Measurements from ENCODE around the gene SRGAP1. TPM values are rescaled to one million over a fixed set of nuclear protein-coding genes. Genes with fewer than 3 reads are reported as not detected.
"Not testable (repeated sequence)": the region's sequence is repeated elsewhere in the genome, so short reads cannot be mapped to it uniquely, and the experiment has no call there.

The SRGAP1 gene
- total RNA-seq, 1 donor from 2014 or later, result 2.3 TPM

DNA sequence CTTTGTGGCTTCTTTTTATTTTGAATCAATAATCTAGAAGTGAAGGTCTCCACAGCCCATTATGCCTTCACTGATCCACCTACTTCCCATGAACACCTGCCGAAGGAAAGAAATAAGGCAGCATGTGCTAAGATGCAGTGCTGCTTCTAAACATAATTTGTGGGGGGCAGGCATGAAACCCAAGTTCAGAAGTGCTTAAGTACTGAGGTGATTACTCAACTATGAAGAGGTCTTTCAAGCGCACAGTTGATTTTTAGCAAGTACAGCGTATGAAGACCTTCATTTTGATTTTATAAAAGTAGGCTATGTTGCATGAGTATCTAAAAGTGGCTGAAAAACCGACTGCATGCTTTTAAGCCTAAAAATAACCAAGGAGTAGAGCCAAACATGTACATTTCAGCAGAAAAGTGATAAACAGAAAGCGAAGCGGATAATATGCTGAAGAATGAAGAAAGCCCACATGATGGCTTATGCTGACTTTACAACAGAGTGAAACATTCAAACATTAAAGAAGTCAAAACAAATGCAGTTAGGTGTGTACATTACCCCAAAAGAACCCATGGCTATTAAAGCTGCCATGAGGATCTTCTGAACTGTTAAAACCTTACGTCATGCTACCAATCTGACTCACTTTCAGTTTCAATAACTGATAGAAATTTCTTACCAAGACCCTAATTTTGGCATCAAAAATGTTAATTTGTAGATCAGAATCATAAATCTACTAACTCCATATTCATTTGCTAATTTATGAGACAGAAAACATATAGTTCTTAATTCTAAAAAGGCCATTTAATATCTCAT lies 348.3 kb downstream of the SRGAP1 start:
- H3K4me3 ChIP-seq, result no peak overlapping the region
- TF ChIP-seq, protein P1, sequence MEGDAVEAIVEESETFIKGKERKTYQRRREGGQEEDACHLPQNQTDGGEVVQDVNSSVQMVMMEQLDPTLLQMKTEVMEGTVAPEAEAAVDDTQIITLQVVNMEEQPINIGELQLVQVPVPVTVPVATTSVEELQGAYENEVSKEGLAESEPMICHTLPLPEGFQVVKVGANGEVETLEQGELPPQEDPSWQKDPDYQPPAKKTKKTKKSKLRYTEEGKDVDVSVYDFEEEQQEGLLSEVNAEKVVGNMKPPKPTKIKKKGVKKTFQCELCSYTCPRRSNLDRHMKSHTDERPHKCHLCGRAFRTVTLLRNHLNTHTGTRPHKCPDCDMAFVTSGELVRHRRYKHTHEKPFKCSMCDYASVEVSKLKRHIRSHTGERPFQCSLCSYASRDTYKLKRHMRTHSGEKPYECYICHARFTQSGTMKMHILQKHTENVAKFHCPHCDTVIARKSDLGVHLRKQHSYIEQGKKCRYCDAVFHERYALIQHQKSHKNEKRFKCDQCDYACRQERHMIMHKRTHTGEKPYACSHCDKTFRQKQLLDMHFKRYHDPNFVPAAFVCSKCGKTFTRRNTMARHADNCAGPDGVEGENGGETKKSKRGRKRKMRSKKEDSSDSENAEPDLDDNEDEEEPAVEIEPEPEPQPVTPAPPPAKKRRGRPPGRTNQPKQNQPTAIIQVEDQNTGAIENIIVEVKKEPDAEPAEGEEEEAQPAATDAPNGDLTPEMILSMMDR (IDR thresholded peaks at IDR 0.05; ENCODE audit: borderline replicate concordance), result no peak
- H3K4me1 ChIP-seq, result no peaks in the 10 kb centered on the region
- H3K27ac ChIP-seq (replicated peaks), result no peak overlapping the region
- peaks cover 17% of the 10 kb centered on the region for H3K36me3 ChIP-seq
- no peaks in the 10 kb centered on the region for H3K9me3 ChIP-seq (replicated peaks)
- intact Hi-C loops (cut with micrococcal nuclease), result no loop called here
- no peaks in the 10 kb centered on the region for H3K27me3 ChIP-seq (ENCODE audit: low read depth)
- no peak for DNase-seq

DNA sequence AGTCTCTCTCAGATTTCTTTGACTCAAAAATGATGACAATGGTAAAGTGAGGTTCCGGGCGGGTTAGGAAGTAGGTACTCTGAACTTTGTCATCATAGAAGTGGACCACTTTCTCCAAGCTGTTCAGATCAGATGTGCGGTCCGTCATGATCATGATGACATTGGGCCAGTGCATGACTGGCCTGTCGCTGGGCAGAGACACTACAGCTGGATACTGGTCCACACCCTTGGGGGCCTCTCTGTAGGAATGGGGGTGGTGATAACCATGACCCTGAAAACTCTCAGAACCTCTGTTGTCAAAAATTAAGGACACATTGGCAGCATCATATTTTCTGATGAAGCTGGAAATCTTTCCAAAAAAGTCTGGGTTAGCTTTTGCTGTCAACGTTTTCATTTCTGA lies 349.4 kb downstream of the SRGAP1 start:
- intact Hi-C loops (cut with micrococcal nuclease), result no loop called here
- Histone ChIP-seq H3K36me3 (peaks cover 17% of the 10 kb centered on the region), H3K27me3 (ENCODE audit: low read depth) (no peaks in the 10 kb centered on the region), H3K4me1 (no peaks in the 10 kb centered on the region), H3K9me3 (replicated peaks) (no peaks in the 10 kb centered on the region), H3K4me3 (no peak overlapping the region), H3K27ac (replicated peaks) (peak overlapping the region; percentile 18)
- TF ChIP-seq, protein P1 (IDR thresholded peaks at IDR 0.05; ENCODE audit: borderline replicate concordance), result no peak
- no peak for DNase-seq

DNA sequence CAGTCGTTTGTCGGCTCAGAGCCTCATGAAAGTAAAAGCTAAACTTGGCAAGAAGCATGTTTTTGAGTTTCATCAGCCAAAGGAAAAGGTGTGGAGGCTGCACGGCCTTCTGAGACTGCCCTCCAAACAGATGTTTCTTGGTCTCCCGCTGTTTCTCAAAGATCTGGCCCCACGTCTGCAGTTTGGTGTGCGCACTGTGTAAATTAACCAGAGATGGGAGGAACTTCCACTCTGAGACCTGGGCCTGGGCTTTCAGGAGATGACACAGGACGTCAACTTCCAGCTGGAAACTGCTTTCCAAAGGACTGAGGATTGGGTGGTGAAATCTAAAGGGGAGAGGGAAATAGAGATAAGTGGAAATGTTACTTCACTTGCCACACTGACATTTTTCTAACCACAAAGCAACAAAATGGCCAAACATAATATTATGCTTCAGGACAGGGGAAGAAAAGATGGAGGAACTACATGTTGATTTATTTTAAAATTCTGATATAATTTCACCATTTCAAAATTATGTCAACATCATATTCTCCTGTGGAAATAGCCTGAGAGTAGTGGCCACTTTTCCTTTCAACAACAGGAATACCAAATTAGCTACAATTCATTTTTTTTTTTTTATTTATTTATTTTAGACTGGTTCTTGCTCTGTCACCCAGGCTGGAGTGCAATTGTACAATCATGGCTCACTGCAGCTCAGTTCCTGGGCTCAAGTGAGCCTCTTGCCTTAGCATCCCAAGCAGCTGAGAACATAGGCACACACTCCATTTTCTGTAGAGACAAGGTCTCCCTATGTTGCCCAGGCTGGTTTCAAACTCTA lies 350.0 kb downstream of the SRGAP1 start:
- Histone ChIP-seq H3K36me3 (peaks cover 17% of the 10 kb centered on the region), H3K4me3 (no peak overlapping the region), H3K27me3 (ENCODE audit: low read depth) (no peaks in the 10 kb centered on the region), H3K4me1 (no peaks in the 10 kb centered on the region), H3K27ac (replicated peaks) (peak overlapping the region; percentile 18), H3K9me3 (replicated peaks) (no peaks in the 10 kb centered on the region)
- intact Hi-C loops (cut with micrococcal nuclease), result no loop called here
- TF ChIP-seq, protein P1 (IDR thresholded peaks at IDR 0.05; ENCODE audit: borderline replicate concordance), result no peak
- peak; percentile 14 for DNase-seq

DNA sequence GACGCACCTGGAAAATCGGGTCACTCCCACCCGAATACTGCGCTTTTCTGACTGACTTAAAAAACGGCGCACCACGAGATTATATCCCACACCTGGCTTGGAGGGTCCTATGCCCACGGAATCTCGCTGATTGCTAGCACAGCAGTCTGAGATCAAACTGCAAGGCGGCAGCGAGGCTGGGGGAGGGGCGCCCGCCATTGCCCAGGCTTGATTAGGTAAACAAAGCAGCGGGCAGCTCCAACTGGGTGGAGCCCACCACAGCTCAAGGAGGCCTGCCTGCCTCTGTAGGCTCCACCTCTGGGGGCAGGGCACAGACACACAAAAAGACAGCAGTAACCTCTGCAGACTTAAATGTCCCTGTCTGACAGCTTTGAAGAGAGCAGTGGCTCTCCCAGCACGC lies 351.3 kb downstream of the SRGAP1 start:
- H3K27me3 ChIP-seq (ENCODE audit: low read depth); H3K4me3 ChIP-seq; H3K4me1 ChIP-seq; intact Hi-C loops (cut with micrococcal nuclease); H3K9me3 ChIP-seq (replicated peaks); H3K27ac ChIP-seq (replicated peaks); DNase-seq: not testable (repeated sequence)
- H3K36me3 ChIP-seq, result peaks cover 17% of the 10 kb centered on the region

DNA sequence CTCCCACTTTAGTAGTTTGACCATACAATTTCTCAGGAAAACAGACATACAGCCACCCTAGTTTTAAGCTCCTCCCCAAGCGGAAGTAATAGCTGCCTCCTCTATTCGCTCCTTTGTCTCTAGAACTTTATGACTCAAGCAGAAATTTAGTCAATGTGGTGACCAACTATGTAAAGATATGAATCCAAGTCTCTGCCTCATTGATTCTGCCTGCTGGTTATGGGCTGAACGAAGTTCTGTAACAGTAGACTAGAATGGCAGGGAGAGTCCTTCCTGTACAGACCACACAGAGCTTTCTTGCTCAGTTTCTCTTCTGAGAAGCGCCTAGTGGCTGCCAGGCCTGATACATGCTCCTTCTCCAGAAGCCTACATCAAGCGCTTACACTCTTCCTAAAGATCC lies 358.5 kb downstream of the SRGAP1 start:
- Histone ChIP-seq H3K4me3 (no peak overlapping the region), H3K27ac (replicated peaks) (no peak overlapping the region), H3K4me1 (no peaks in the 10 kb centered on the region), H3K36me3 (peaks cover 17% of the 10 kb centered on the region), H3K27me3 (ENCODE audit: low read depth) (no peaks in the 10 kb centered on the region), H3K9me3 (replicated peaks) (no peaks in the 10 kb centered on the region)
- DNase-seq, result no peak
- TF ChIP-seq, protein P1 (IDR thresholded peaks at IDR 0.05; ENCODE audit: borderline replicate concordance), result no peak
- intact Hi-C loops (cut with micrococcal nuclease), result no loop called here

DNA sequence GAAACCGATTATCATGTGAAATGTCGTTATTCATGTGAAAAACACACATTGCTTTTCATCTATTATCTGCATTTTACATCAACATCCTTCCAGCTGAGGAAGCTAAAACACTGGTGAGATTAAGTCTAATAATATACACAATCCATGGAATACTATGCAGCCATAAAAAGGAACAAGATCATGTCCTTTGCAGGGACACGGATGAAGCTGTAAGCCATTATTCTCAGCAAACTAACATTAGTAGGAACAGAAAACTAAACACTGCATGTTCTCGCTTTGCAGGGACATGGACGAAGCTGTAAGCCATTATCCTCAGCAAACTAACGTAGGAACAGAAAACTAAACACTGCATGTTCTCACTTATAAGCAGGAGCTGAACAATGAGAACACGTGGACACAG lies 359.3 kb downstream of the SRGAP1 start:
- Histone ChIP-seq H3K4me1 (no peaks in the 10 kb centered on the region), H3K27me3 (ENCODE audit: low read depth) (no peaks in the 10 kb centered on the region), H3K9me3 (replicated peaks) (no peaks in the 10 kb centered on the region), H3K27ac (replicated peaks) (no peak overlapping the region), H3K36me3 (peaks cover 17% of the 10 kb centered on the region), H3K4me3 (no peak overlapping the region)
- no peak for DNase-seq
- TF ChIP-seq, protein P1 (IDR thresholded peaks at IDR 0.05; ENCODE audit: borderline replicate concordance), result no peak
- intact Hi-C loops (cut with micrococcal nuclease), result no loop called here

Data from left ventricle myocardium inferior (tissue), 1 donor.